ENCODE measurements around the gene SON. TPM values are rescaled to one million over a fixed set of nuclear protein-coding genes. Genes with fewer than 3 reads are reported as not detected.
A peak's percentile ranks its signal among the peaks of the same experiment; 100 is the strongest.
"Not testable (repeated sequence)": the region's sequence is repeated elsewhere in the genome, so short reads cannot be mapped to it uniquely, and the experiment has no call there.

Gene SON
- total RNA-seq, 6 donors from 2014 or later, result 236 to 1,038 (median 307) TPM

DNA sequence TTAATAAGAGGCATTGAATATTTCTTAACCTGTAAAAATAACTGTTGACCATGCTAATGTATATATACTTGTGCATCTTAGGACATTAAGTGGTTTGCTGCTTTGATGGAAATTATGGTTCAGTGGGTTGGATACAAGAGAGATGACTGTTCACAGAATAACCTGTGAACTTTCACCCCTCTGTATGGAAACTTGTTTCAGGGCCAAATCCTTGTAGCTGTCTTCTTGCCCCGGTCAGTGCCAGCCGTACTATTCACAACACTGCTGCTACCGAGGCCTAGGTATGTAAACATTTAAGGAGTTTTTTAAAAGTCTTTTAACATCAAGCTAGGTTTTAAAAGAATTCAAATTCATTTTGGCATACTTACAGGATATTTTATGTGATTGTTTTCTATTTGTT is 29.5 kb downstream of the SON start:
- ATAC-seq (ENCODE audit: low FRiP score in 2 of 2) (no peak), DNase-seq (no peak)
- H3K36me3 ChIP-seq, result peaks cover 44 to 100% (median 61%) of the 10 kb centered on the region in 4 donors

DNA sequence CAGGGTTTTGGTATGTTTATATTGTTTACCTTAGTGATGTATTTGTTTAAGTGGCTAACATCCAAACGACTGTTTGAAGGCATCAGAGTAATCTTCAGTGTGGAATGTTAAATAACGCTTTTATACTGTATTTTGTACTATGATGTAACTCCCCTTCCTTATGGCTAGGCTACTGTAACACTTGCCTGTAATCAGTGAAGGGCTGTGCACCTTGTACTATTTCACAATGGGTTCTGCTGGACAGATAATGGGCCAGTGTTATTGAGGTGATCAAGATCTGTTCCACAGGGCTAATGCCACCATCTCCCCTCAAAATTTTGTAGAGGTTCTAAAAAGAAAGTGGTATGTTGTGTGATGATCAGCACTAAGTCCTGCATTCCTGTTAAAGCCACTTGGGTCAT is 33.9 kb downstream of the SON start:
- WGBS, 2 donors, result 24 to 34% methylated on average over 2 of the region's 2 CpGs
- ATAC-seq (ENCODE audit: low FRiP score in 2 of 2); DNase-seq: not testable (repeated sequence)

More for the DNA sequence above, 29.5 kb downstream of the SON start:
- 47 to 61% methylated on average over 3 of the region's 3 CpGs for WGBS, 2 donors
- H3K27ac ChIP-seq, result no peak overlapping the region
- H3K27me3 ChIP-seq, result no peaks in the 10 kb centered on the region
- no peaks in the 10 kb centered on the region for H3K9me3 ChIP-seq
- no peak overlapping the region for H3K4me3 ChIP-seq
- TF ChIP-seq POLR2A (IDR thresholded peaks at IDR 0.05) (no peak), POLR2AphosphoS5 (IDR thresholded peaks at IDR 0.05) (no peak), EP300 (IDR thresholded peaks at IDR 0.05) (no peak)
- TF ChIP-seq, protein P1, sequence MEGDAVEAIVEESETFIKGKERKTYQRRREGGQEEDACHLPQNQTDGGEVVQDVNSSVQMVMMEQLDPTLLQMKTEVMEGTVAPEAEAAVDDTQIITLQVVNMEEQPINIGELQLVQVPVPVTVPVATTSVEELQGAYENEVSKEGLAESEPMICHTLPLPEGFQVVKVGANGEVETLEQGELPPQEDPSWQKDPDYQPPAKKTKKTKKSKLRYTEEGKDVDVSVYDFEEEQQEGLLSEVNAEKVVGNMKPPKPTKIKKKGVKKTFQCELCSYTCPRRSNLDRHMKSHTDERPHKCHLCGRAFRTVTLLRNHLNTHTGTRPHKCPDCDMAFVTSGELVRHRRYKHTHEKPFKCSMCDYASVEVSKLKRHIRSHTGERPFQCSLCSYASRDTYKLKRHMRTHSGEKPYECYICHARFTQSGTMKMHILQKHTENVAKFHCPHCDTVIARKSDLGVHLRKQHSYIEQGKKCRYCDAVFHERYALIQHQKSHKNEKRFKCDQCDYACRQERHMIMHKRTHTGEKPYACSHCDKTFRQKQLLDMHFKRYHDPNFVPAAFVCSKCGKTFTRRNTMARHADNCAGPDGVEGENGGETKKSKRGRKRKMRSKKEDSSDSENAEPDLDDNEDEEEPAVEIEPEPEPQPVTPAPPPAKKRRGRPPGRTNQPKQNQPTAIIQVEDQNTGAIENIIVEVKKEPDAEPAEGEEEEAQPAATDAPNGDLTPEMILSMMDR (IDR thresholded peaks at IDR 0.05), result no peak
- H3K4me1 ChIP-seq, result peaks cover 0 to 19% (median 5%) of the 10 kb centered on the region in 4 donors

DNA sequence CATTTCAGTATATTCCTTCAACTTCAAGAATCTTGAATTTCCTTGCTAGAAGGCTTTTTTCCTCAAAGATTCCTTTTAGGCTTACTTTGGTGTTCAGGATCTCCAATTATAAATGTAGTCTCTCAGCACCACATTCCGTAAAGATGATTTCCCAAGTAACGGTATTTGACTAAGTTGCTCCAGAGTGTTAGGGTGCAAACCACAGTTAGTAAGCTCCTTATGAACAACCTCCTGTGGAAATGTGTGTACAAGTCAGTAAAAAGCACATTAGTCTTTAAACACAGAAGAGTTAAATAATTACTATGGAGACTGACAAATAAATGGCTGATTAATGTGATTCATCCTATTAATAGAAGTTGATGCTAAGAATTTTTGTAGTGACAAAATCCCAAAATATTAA is 35.4 kb downstream of the SON start:
- H3K27me3 ChIP-seq, result no peaks in the 10 kb centered on the region
- no peak for DNase-seq
- H3K36me3 ChIP-seq, result peaks cover 22 to 52% (median 32%) of the 10 kb centered on the region in 4 donors
- H3K4me1 ChIP-seq, result peaks cover 0 to 12% (median 3%) of the 10 kb centered on the region in 4 donors
- 73 to 95% methylated on average over 2 of the region's 2 CpGs for WGBS, 2 donors
- no peak overlapping the region for H3K4me3 ChIP-seq
- ATAC-seq (ENCODE audit: low FRiP score in 2 of 2), result no peak
- no peaks in the 10 kb centered on the region for H3K9me3 ChIP-seq
- H3K27ac ChIP-seq, result peak overlapping the region in 1 of 4 donors; percentile 20
- TF ChIP-seq POLR2AphosphoS5 (IDR thresholded peaks at IDR 0.05), result no peak
- no peak for TF ChIP-seq POLR2A (IDR thresholded peaks at IDR 0.05)
- TF ChIP-seq, protein P1 (IDR thresholded peaks at IDR 0.05), result no peak
- TF ChIP-seq EP300 (IDR thresholded peaks at IDR 0.05), result no peak

More for the DNA sequence above, 33.9 kb downstream of the SON start:
- H3K4me3 ChIP-seq, H3K27ac ChIP-seq, H3K9me3 ChIP-seq, H3K27me3 ChIP-seq: not testable (repeated sequence)
- Histone ChIP-seq H3K4me1 (peaks cover 0 to 12% (median 3%) of the 10 kb centered on the region in 4 donors), H3K36me3 (peaks cover 26 to 66% (median 37%) of the 10 kb centered on the region in 4 donors)

DNA sequence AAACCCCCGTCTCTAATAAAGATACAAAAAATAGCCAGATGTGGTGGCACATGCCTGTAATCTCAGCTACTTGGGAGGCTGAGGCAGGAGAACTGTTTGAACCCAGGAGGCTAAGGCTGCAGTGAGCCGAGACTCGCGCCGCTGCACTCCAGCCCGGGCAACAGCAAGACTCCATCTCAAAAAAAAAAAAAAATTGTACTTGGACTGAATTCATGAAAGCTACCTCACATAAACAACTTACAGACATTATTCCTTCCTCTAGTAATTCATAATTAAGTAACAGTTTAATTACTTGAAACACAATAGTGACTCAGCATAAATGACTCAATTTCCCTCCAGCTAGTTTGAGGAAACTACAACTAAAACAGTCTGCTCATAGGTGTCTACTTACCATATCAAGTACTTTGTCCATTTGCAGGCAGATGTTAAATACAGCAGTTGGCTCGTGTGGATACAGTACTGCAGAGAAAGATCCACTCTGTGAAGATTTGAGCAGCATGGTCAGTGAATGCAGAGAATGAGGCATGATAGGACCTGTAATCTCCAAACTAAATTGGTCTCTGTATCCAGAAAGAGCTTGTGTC is 36.2 kb downstream of the SON start:
- H3K27ac ChIP-seq, result peak overlapping the region in 2 of 4 donors; percentile 51 to 54

DNA sequence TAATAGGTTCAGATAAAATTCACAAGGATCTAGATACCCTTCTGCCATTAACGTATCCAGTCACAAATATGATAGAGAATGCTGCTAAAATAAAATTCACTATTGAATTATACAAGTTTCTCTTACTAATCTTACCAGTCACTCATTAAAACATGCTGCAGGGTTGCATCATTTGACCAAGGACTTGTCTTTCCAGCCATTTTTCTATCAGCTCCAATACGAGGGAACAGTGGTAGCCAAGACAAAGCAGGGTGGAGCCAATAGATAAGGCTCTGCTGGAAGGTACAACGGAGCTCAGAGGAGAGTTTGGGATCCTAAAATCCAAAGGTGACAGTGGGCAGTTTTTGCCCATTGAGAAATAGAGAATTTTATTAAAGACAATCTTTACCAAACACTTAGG is 41.6 kb downstream of the SON start:
- peaks cover 4 to 13% (median 8%) of the 10 kb centered on the region in 4 donors for H3K4me1 ChIP-seq
- H3K36me3 ChIP-seq, result peaks cover 0 to 2% (median 0%) of the 10 kb centered on the region in 4 donors
- WGBS, 2 donors, result 80 to 84% methylated on average over 3 of the region's 3 CpGs
- no peak overlapping the region for H3K4me3 ChIP-seq
- ATAC-seq (ENCODE audit: low FRiP score in 2 of 2), result no peak
- TF ChIP-seq POLR2AphosphoS5 (IDR thresholded peaks at IDR 0.05) (no peak), POLR2A (IDR thresholded peaks at IDR 0.05) (no peak), EP300 (IDR thresholded peaks at IDR 0.05) (no peak)
- TF ChIP-seq, protein P1 (IDR thresholded peaks at IDR 0.05), result no peak
- no peak overlapping the region for H3K27ac ChIP-seq
- H3K27me3 ChIP-seq, result no peaks in the 10 kb centered on the region
- H3K9me3 ChIP-seq, result no peaks in the 10 kb centered on the region
- no peak for DNase-seq

More for the DNA sequence above, 36.2 kb downstream of the SON start:
- DNase-seq (no peak), ATAC-seq (ENCODE audit: low FRiP score in 2 of 2) (no peak)
- H3K9me3 ChIP-seq, result no peaks in the 10 kb centered on the region
- peaks cover 0 to 12% (median 3%) of the 10 kb centered on the region in 4 donors for H3K4me1 ChIP-seq
- peaks cover 15 to 43% (median 28%) of the 10 kb centered on the region in 4 donors for H3K36me3 ChIP-seq
- no peaks in the 10 kb centered on the region for H3K27me3 ChIP-seq
- no peak overlapping the region for H3K4me3 ChIP-seq
- TF ChIP-seq EP300 (IDR thresholded peaks at IDR 0.05), result no peak
- TF ChIP-seq, protein P1 (IDR thresholded peaks at IDR 0.05), result no peak
- TF ChIP-seq POLR2A (IDR thresholded peaks at IDR 0.05), result no peak
- TF ChIP-seq POLR2AphosphoS5 (IDR thresholded peaks at IDR 0.05), result no peak
- 81 to 90% methylated on average over 7 of the region's 7 CpGs for WGBS, 2 donors

Data from upper lobe of left lung (tissue), 6 donors.